NCI-H2171 (cell line): Measurements from ENCODE around the gene PLA2G6.

Experiments
- DNase-seq: peaks from one replicate; lab custom pipeline; 2025; lab: John Stamatoyannopoulos, UW

The PLA2G6 gene

GRCh38 chr22:38110863-38111852 is 70.5 kb downstream of the PLA2G6 start:
- DNase-seq = no peak

- DNase-seq = no peak
Observed at GRCh38 chr22:38110008-38110862, 71.4 kb downstream of the PLA2G6 start, which contains the start of gene BAIAP2L2. Gene BAIAP2L2 (minus strand): TSS chr22:38110684. CDS start chr22:38110525, 159 bp downstream.

- DNase-seq = no peak
Observed at GRCh38 chr22:38109371-38110001, 72.1 kb downstream of the PLA2G6 start.

- DNase-seq = no peak
Observed at GRCh38 chr22:38108561-38109319, 72.9 kb downstream of the PLA2G6 start.

- no peak for DNase-seq
Observed at GRCh38 chr22:38107692-38108515, 73.7 kb downstream of the PLA2G6 start.

GRCh38 chr22:38106814-38107578 is 74.6 kb downstream of the PLA2G6 start:
- DNase-seq = no peak

GRCh38 chr22:38104084-38104483 is 77.5 kb downstream of the PLA2G6 start:
- no peak for DNase-seq

GRCh38 chr22:38103641-38104040 is 78.0 kb downstream of the PLA2G6 start:
- no peak for DNase-seq

GRCh38 chr22:38098410-38099249 is 83.0 kb downstream of the PLA2G6 start:
- DNase-seq = no peak

- no peak for DNase-seq
Observed at GRCh38 chr22:38097557-38098409, 83.8 kb downstream of the PLA2G6 start.

- no peak for DNase-seq
Observed at GRCh38 chr22:38097058-38097457, 84.6 kb downstream of the PLA2G6 start.

GRCh38 chr22:38089474-38089851 is 92.2 kb downstream of the PLA2G6 start:
- no peak for DNase-seq

GRCh38 chr22:38088629-38089473 is 92.8 kb downstream of the PLA2G6 start:
- no peak for DNase-seq

- DNase-seq = no peak
Observed at GRCh38 chr22:38087855-38088254, 93.8 kb downstream of the PLA2G6 start.

GRCh38 chr22:38086942-38087341 is 94.7 kb downstream of the PLA2G6 start:
- no peak for DNase-seq

- no peak for DNase-seq
Observed at GRCh38 chr22:38086001-38086845, 95.4 kb downstream of the PLA2G6 start.
